H1 (cell line): Measurements from ENCODE around the gene ICOSLG. TPM values are rescaled to one million over a fixed set of nuclear protein-coding genes. Genes with fewer than 3 reads are reported as not detected.
A peak's percentile ranks its signal among the peaks of the same experiment; 100 is the strongest.

ENCODE experiments used
- E2F6 ChIP-seq: IDR thresholded peaks from 2 replicates; pipeline ENCODE4 v1.6.1; 2012; ENCODE audit warnings: inconsistent platforms
- EGR1 ChIP-seq: IDR thresholded peaks from 2 replicates; pipeline ENCODE4 v1.6.1; 2011; ENCODE audit warnings: low read depth, low read length, borderline replicate concordance
- HDAC6 ChIP-seq: IDR thresholded peaks from one replicate; pipeline ENCODE4 v1.7.1; 2012; ENCODE audit warnings: low read depth, mild to moderate bottlenecking, inconsistent platforms, low read length, moderate library complexity
- KDM1A ChIP-seq: fragments of 200-600, 300-600 bp; sonication (generic); IDR thresholded peaks from 2 replicates; pipeline ENCODE4 v1.7.1; 2016; ENCODE audit warnings: mild to moderate bottlenecking, low read length, borderline replicate concordance
- KDM4A ChIP-seq: IDR thresholded peaks from one replicate; pipeline ENCODE4 v1.7.1; 2012; ENCODE audit warnings: low read depth, mild to moderate bottlenecking, moderate library complexity, low read length, inconsistent platforms; ENCODE audit not compliant: severe bottlenecking
- MAFK ChIP-seq: IDR thresholded peaks from 2 replicates; pipeline ENCODE4 v1.6.1; 2012; ENCODE audit warnings: low read depth, mild to moderate bottlenecking, improper control_type of control experiment, low read length
- NANOG ChIP-seq: IDR thresholded peaks from 2 replicates; pipeline ENCODE4 v1.6.1; 2011; ENCODE audit warnings: low read length, low read depth, mild to moderate bottlenecking, inconsistent platforms; ENCODE audit not compliant: insufficient read depth, poor library complexity, severe bottlenecking
- NRF1 ChIP-seq: IDR thresholded peaks from 2 replicates; pipeline ENCODE4 v1.6.1; 2011; ENCODE audit warnings: mild to moderate bottlenecking, low read depth, low read length, improper control_type of control experiment
- SAP30 ChIP-seq: fragments of 300-600 bp; sonication (generic); IDR thresholded peaks from 2 replicates; pipeline ENCODE4 v1.7.1; 2012; ENCODE audit warnings: low read length, moderate library complexity, mild to moderate bottlenecking, inconsistent platforms; ENCODE audit not compliant: insufficient read depth, insufficient replicate concordance
- SRF ChIP-seq: IDR thresholded peaks from 2 replicates; pipeline ENCODE4 v1.6.1; 2011; ENCODE audit warnings: mild to moderate bottlenecking, low read depth, low read length, moderate library complexity
- TAF1 ChIP-seq: IDR thresholded peaks from 2 replicates; pipeline ENCODE4 v1.6.1; 2011; ENCODE audit warnings: mild to moderate bottlenecking, low read depth, low read length
- polyA plus RNA-seq, 7 experiments: library from polyadenylated mRNA; depleted of rRNA in 3 of 7; stranded (reverse) in 5 of 7; unstranded in 2 of 7; fragments of >200 nt in 5 of 7; fragments of 200-250 nt in 2 of 7; gene quantifications; 1 replicate in 5 of 7; 2 replicates in 1 of 7; 4 replicates in 1 of 7; pipeline versions ENCODE4 v1.2.1 to v1.2.3, GENCODE V29; 2011 to 2013; ENCODE audit warnings: missing spikeins in 2 of 7, mixed read lengths in 2 of 7
- total RNA-seq: library from RNA; stranded (reverse); fragmentation: NEBNext Ultra II Directional; extraction: Animal tissue kit (Norgen Biotek cat#: 25700); gene quantifications from 2 replicates; pipeline ENCODE4 v1.2.1, GENCODE V29; 2021
- TF ChIP-seq, protein P1 (sequence below): IDR thresholded peaks from 2 replicates; pipeline ENCODE4 v1.6.1; 2012; ENCODE audit warnings: low read length, inconsistent platforms

The ICOSLG gene
- total and polyA plus RNA-seq, 2 of the 8 experiments (the other 6 are each of a cell fraction or from before 2014, with no cell fraction given): 2.3 to 5.5 TPM

GRCh38 chr21:44199448-44199847 is 41.3 kb downstream of the ICOSLG start (continued):
- TF ChIP-seq SAP30: no peak
- peak; percentile 68 for TF ChIP-seq E2F6
- TF ChIP-seq, protein P1, sequence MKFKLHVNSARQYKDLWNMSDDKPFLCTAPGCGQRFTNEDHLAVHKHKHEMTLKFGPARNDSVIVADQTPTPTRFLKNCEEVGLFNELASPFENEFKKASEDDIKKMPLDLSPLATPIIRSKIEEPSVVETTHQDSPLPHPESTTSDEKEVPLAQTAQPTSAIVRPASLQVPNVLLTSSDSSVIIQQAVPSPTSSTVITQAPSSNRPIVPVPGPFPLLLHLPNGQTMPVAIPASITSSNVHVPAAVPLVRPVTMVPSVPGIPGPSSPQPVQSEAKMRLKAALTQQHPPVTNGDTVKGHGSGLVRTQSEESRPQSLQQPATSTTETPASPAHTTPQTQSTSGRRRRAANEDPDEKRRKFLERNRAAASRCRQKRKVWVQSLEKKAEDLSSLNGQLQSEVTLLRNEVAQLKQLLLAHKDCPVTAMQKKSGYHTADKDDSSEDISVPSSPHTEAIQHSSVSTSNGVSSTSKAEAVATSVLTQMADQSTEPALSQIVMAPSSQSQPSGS: no peak
- TF ChIP-seq EGR1: peak; percentile 53; the same call in 1 of the 2 replicates
- no peak for TF ChIP-seq SRF
- no peak for TF ChIP-seq MAFK
- no peak for TF ChIP-seq TAF1
- TF ChIP-seq KDM4A: no peak
- no peak for TF ChIP-seq KDM1A
- no peak for TF ChIP-seq NANOG
- no peak for TF ChIP-seq HDAC6
- TF ChIP-seq NRF1: no peak
- TF ChIP-seq, all 59 proteins: peak for 7
